Ectodermal cell (in vitro differentiated cells): ENCODE results near the gene GRB7.

Experiments
- H3K27ac ChIP-seq: 2 replicates; pipeline ENCODE4 v1.7.0; 2013; ENCODE audit warnings: mild to moderate bottlenecking, low read depth, low read length; ENCODE audit not compliant: insufficient read depth, poor library complexity, severe bottlenecking
- H3K27me3 ChIP-seq: 2 replicates; pipeline ENCODE4 v1.7.0; 2013; ENCODE audit warnings: mild to moderate bottlenecking, low read length; ENCODE audit not compliant: insufficient read depth, control insufficient read depth, poor library complexity, severe bottlenecking
- H3K36me3 ChIP-seq: one replicate; pipeline ENCODE4 v1.7.0; 2013; ENCODE audit warnings: low read length; ENCODE audit not compliant: control insufficient read depth, insufficient read depth
- H3K4me1 ChIP-seq: one replicate; pipeline ENCODE4 v1.7.0; 2013; ENCODE audit warnings: low read length; ENCODE audit not compliant: control insufficient read depth, insufficient read depth
- H3K4me3 ChIP-seq: 2 replicates; pipeline ENCODE4 v1.7.0; 2013; ENCODE audit warnings: low read depth, low read length, control low read depth; ENCODE audit not compliant: insufficient read depth
- H3K9me3 ChIP-seq: 2 replicates; pipeline ENCODE4 v1.7.0; 2013; ENCODE audit warnings: mild to moderate bottlenecking, low read length, moderate library complexity; ENCODE audit not compliant: control insufficient read depth
- WGBS, 2 experiments: methylation state at CpG; one replicate each; pipeline ENCODE4 v1.1.7; 2013; ENCODE audit warnings: missing lambda C conversion rate in 2 of 2; 5-methylcytosine and 5-hydroxymethylcytosine counted together

GRB7 gene

DNA sequence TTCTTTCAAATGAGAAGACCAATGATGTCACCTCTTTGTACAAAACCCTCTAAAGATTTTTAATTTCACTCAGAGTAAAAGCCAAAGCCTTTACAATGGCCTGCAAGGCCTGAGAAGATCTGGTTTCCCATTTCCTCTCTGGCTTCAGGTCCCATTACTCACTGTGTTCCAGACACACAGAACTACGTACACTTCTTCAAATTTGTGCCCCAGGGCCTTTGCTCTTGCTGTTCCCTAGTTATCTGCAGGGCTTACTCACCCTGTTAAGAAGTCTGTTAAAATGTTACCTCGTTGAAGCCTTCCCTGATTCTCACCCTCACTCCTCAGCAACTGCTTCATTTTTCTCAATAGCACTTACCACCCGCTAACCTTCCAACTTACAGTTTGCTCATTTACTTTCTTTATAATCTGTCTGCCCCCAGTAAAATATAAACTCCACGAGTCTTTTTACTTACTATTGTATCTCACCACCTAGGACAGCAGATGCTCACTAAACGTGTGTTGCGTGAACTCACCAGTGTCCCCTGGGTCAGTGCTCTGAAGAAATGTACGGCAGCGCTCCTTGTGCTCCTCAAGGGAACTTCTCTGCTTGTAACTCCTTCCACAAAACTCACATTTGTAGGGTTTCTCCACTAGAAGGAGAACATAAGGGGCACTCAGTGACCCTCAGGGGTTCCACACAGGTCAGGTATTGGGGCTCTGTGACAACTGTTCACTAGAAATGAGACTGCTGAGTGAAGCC is 50.2 kb downstream of the GRB7 start:
- 91 to 94% methylated on average over 8 of the region's 8 CpGs for WGBS, 2 experiments
- no peaks in the 10 kb centered on the region for H3K4me1 ChIP-seq
- H3K27ac ChIP-seq, result no peak overlapping the region
- no peaks in the 10 kb centered on the region for H3K27me3 ChIP-seq
- H3K36me3 ChIP-seq, result no peaks in the 10 kb centered on the region
- no peak overlapping the region for H3K4me3 ChIP-seq
- H3K9me3 ChIP-seq, result no peaks in the 10 kb centered on the region

DNA sequence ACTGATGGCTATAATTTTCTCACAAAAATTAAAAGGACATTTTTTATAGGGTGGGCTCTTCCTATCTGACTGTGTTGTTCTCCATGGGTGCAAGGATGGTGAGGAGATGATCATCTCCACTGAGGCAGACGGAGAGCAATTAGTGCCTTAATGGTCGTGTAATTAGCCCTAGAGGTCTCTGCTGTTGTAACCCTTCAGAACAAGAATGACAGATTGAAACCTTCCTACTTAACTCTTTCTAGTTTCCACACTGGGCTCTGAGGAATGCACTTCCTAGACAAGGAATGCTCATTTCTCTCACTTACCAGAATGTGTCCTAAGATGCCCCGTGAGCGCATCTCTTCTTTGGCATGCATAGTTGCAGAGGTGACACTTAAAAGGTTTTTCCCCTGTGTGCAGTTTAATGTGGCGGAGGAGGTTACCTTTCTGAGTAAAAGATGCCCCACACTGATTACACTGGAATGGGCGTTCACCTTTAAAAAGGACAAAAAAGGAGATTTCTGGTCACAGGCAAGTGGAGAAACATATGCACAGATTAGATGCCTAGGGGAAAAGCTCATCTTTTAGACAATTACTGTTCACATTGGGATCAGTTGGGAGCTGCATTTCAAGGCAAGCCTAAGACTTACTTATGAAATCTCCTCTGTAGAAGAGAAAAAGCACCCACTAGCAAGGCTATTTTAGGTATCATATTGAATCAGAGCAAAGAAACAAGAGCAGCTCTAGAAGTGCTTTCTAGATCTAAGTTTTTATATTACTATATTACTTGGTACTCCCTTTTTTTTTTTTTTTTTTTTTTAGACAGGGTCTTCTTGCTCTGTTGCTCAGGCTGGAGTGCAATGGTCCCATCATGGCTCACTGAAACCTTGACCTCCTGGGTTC is 53.6 kb downstream of the GRB7 start:
- 80 to 82% methylated on average over 6 of the region's 6 CpGs for WGBS, 2 experiments
- Histone ChIP-seq H3K9me3 (no peaks in the 10 kb centered on the region), H3K27me3 (no peaks in the 10 kb centered on the region), H3K4me3 (no peak overlapping the region), H3K36me3 (no peaks in the 10 kb centered on the region), H3K27ac (no peak overlapping the region), H3K4me1 (no peaks in the 10 kb centered on the region)

DNA sequence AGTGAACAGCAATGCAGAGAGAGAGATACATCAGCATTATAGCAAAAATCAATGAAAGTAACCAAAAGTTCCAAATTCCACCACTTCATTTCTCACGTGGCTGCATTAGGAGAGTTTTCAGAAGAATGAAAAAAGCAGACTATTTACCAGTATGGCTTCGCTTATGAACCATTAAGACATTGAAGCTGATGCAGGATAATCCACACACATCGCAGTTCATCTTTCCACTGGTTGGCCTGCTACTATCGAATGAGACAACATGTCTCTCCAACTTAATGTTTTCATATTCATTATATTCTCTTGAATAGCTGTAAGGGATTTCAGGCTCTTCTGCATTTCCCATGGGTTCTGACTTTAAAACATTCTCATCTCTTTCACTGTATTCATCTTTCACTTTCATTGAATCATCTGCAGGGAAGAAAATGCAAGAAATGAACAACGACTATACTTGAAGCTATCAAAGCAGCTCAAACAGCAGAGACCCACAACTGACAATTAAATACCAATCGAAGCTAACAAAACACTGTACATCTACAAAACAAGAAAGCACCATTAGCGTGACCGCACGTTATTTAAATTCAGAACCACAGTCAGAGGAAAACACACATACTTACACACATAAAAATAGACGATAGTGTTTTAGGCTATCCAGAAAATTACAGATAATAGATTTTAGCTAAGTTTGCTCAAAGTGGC is 54.9 kb downstream of the GRB7 start:
- WGBS, 2 experiments, result 91 to 93% methylated on average over 9 to 10 of the region's 10 CpGs
- Histone ChIP-seq H3K27me3 (no peaks in the 10 kb centered on the region), H3K27ac (no peak overlapping the region), H3K36me3 (no peaks in the 10 kb centered on the region), H3K9me3 (no peaks in the 10 kb centered on the region), H3K4me1 (no peaks in the 10 kb centered on the region), H3K4me3 (no peak overlapping the region)

DNA sequence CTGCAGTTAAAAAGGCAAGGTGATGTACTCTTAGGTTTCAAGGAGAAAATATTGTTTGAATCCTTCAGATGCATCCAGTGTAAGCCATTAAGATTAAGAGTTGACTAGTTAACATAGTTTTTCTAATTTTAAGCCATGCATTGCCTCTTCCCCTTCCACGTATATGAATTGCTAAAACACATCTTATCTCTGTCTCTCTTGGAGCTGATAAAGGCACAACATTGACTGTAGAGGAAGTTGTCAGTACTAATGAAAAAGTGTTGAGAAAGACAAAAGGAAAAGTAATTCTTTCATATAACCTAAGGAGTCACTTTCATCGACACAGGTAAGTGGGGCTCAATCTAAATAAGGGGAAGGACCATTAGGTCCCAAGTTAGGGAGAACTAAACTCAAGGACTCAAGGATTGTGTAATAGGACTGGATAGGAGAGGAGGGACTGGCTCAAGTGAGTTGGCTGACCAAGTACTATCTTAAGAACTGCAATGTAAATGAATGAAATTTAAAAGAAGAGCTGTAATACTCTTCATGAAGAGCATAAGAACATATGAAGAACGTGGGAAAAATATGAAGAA is 55.6 kb downstream of the GRB7 start:
- WGBS, 2 experiments, result 92 to 93% methylated on average over 2 to 3 of the region's 3 CpGs
- H3K9me3 ChIP-seq, result no peaks in the 10 kb centered on the region
- no peaks in the 10 kb centered on the region for H3K4me1 ChIP-seq
- no peaks in the 10 kb centered on the region for H3K36me3 ChIP-seq
- no peak overlapping the region for H3K4me3 ChIP-seq
- no peaks in the 10 kb centered on the region for H3K27me3 ChIP-seq
- H3K27ac ChIP-seq, result no peak overlapping the region

DNA sequence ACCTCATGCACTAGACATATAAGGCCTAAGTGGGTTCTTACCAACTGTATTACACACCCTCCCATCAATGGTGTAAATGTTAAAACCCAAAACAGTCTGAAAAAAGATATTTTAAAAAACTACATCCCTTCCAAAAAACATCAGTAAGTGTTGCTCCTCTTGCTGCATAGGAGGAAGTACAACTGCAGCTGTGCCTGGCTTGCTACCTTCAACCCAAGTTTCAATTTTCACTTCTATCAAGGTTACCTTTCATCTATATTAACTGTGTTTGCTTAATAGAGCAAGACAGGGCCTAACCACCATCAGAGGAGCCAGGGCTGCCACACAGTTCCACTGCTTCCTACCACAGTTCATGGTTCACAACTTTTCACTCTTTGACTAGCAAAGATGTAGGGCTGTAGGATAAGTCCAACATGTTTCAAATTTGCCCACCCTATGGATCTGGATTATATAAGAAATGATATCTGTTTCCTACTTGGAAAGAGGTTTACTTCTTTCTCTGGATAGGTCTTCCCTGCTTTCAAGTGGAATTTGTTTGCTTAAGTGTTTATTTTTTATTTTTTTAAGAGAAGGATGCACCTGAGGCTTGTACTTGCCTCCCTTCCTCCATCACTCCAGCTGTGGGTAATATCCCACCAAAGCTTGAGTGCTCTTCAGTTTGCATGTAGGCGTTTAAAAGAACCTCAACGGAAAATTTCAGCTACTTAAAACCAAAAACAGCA is 56.7 kb downstream of the GRB7 start:
- Histone ChIP-seq H3K9me3 (no peaks in the 10 kb centered on the region), H3K4me1 (no peaks in the 10 kb centered on the region), H3K4me3 (no peak overlapping the region), H3K36me3 (no peaks in the 10 kb centered on the region), H3K27me3 (no peaks in the 10 kb centered on the region), H3K27ac (no peak overlapping the region)
- WGBS, 2 experiments, result 89 to 94% methylated on average over 2 of the region's 2 CpGs
